Activated T-helper 17 cell treated with anti-CD3 and anti-CD28 coated beads, Interleukin-2, amount 50 U/mL, for 72 hours (primary cell): ENCODE data around the gene MIA2. TPM values are rescaled to one million over a fixed set of nuclear protein-coding genes. Genes with fewer than 3 reads are reported as not detected.

Experiments used
- ATAC-seq: fragments of 150-1000 bp; cut with Tn5 transposase; replicated peaks from 2 replicates; pipeline ENCODE4 v1.10.0; 2021; ENCODE audit warnings: mild to moderate bottlenecking, moderate library complexity
- H3K27ac Mint-ChIP-seq: one replicate; pipeline ENCODE4 v1.8.0; 2022; ENCODE audit warnings: mixed read lengths
- H3K27me3 Mint-ChIP-seq: one replicate; pipeline ENCODE4 v1.8.0; 2022; ENCODE audit warnings: mixed read lengths
- H3K36me3 Mint-ChIP-seq: one replicate; pipeline ENCODE4 v1.8.0; 2022; ENCODE audit warnings: low read depth, mild to moderate bottlenecking, mixed read lengths
- H3K4me1 Mint-ChIP-seq: one replicate; pipeline ENCODE4 v1.8.0; 2022; ENCODE audit warnings: mixed read lengths
- H3K4me3 Mint-ChIP-seq: one replicate; pipeline ENCODE4 v1.8.0; 2022; ENCODE audit warnings: mild to moderate bottlenecking, mixed read lengths
- H3K9me3 Mint-ChIP-seq: one replicate; pipeline ENCODE4 v1.8.0; 2022; ENCODE audit warnings: mixed read lengths
- total RNA-seq, 2 donors: library from RNA; stranded (reverse); gene quantifications; one replicate each; pipeline ENCODE4 v1.2.3, GENCODE V29; 2022

MIA2 gene
- total RNA-seq, 2 donors from 2014 or later, result 15.4 to 17.7 TPM

DNA sequence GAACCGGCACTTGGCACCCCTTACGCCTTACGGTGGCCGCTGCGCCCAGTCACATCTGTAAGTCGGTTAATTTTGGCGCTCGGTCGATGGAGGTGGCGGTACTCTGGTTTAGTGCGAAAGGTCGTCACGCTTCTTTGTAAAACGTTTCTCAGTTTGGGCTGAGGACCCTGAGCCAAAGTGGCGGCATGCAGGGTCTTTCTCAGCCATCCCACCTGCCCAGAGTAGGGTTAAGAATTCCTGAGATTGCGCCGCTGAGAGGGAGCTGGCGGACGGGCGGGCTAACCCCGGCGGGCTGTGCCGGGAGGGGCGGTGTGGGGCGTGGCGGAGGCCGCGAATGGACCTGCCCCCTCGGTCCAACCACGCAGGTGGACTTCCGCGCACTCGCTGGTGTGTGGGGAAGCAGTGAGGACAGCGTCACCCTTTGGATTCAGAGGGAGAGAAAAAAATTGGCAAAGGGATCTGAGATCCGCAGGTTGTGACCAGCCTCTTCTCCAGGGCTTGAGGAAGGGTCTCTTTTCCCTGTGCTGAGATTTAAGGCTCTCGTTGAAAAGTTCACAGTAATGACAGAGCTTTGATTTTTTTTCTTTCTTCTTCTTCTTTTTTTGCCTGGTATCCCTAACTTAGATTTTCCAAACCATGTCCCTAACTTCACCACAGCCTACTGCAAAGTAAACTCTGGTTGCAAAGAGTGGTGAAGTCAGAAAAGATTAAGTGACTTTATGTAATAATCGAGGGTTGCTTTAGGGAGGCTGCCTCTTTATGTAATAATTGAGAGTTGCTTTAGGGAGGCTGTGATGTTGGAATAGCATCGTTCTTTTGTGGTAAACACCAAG, 199.1 kb downstream of the MIA2 start:
- peak overlapping the region; percentile 100 for H3K4me3 Mint-ChIP-seq
- H3K27me3 Mint-ChIP-seq, result no peaks in the 10 kb centered on the region
- H3K9me3 Mint-ChIP-seq, result no peaks in the 10 kb centered on the region
- peak overlapping the region; percentile 100 for H3K27ac Mint-ChIP-seq
- H3K36me3 Mint-ChIP-seq, result peaks cover 27% of the 10 kb centered on the region
- ATAC-seq, result peak; percentile 70
- H3K4me1 Mint-ChIP-seq, result peaks cover 34% of the 10 kb centered on the region

- Mint-ChIP-seq H3K4me1 (peaks cover 31% of the 10 kb centered on the region), H3K36me3 (peaks cover 27% of the 10 kb centered on the region), H3K27ac (peak overlapping the region; percentile 100), H3K9me3 (no peaks in the 10 kb centered on the region), H3K4me3 (peak overlapping the region; percentile 100), H3K27me3 (no peaks in the 10 kb centered on the region)
- no peak for ATAC-seq
Measured at GRCh38 chr14:39433452-39433813, 199.7 kb downstream of the MIA2 start.

GRCh38 chr14:39434401-39434800, 200.7 kb downstream of the MIA2 start:
- Mint-ChIP-seq H3K36me3 (peaks cover 27% of the 10 kb centered on the region), H3K4me3 (no peak overlapping the region), H3K27ac (no peak overlapping the region), H3K9me3 (no peaks in the 10 kb centered on the region), H3K4me1 (peaks cover 24% of the 10 kb centered on the region), H3K27me3 (no peaks in the 10 kb centered on the region)
- no peak for ATAC-seq

GRCh38 chr14:39435241-39435640, 201.5 kb downstream of the MIA2 start:
- no peak overlapping the region for H3K4me3 Mint-ChIP-seq
- no peaks in the 10 kb centered on the region for H3K27me3 Mint-ChIP-seq
- peaks cover 16% of the 10 kb centered on the region for H3K4me1 Mint-ChIP-seq
- peak overlapping the region; percentile 30 for H3K27ac Mint-ChIP-seq
- H3K9me3 Mint-ChIP-seq, result no peaks in the 10 kb centered on the region
- no peak for ATAC-seq
- H3K36me3 Mint-ChIP-seq, result peaks cover 18% of the 10 kb centered on the region

Other genes starting within 250 kb of the MIA2 start
- gene SEC23A, start 130.7 kb upstream of the MIA2 start, total RNA-seq, result 10 to 100 TPM; 48.3 to 50.9 TPM
- gene GEMIN2, start 119.6 kb upstream of the MIA2 start, total RNA-seq, result 10 to 100 TPM; 20.8 to 22.3 TPM
- gene TRAPPC6B, start 63.6 kb upstream of the MIA2 start, total RNA-seq, result 10 to 100 TPM; 18.7 to 21.5 TPM
- 10 to 100 TPM; 65.1 to 98.0 TPM for gene PNN, start 58.7 kb upstream of the MIA2 start, total RNA-seq
- gene FBXO33, start 198.5 kb downstream of the MIA2 start, total RNA-seq, result 10 to 100 TPM; 15.8 to 19.1 TPM